ES-I3 (cell line): ENCODE results near the gene PRUNE2.

Source experiments
- H3K36me3 ChIP-seq: 2 replicates; pipeline ENCODE4 v1.6.1; 2013; ENCODE audit warnings: mild to moderate bottlenecking, low read length, control low read depth, moderate library complexity; ENCODE audit not compliant: insufficient read depth
- H3K4me1 ChIP-seq: 2 replicates; pipeline ENCODE4 v1.6.1; 2013; ENCODE audit warnings: mild to moderate bottlenecking, control low read depth, low read length; ENCODE audit not compliant: insufficient read depth
- H3K9ac ChIP-seq: 2 replicates; pipeline ENCODE4 v1.6.1; 2013; ENCODE audit warnings: low read depth, mild to moderate bottlenecking, low read length, moderate library complexity
- H3K9me3 ChIP-seq: 2 replicates; pipeline ENCODE4 v1.6.1; 2013; ENCODE audit warnings: mild to moderate bottlenecking, low read length, moderate library complexity; ENCODE audit not compliant: control insufficient read depth, insufficient read depth

PRUNE2 gene

GRCh38 chr9:76893395-76893932 is 12.4 kb downstream of the PRUNE2 start:
- no peaks in the 10 kb centered on the region; the same call in 1 of the 2 replicates for H3K36me3 ChIP-seq
- no peak overlapping the region for H3K9ac ChIP-seq
- H3K9me3 ChIP-seq: no peaks in the 10 kb centered on the region
- H3K4me1 ChIP-seq: peaks cover 16% of the 10 kb centered on the region

- H3K4me1 ChIP-seq: peaks cover 16% of the 10 kb centered on the region
- no peak overlapping the region for H3K9ac ChIP-seq
- H3K9me3 ChIP-seq: no peaks in the 10 kb centered on the region
- H3K36me3 ChIP-seq: no peaks in the 10 kb centered on the region; the same call in 1 of the 2 replicates
Measured at GRCh38 chr9:76891874-76892273, 14.0 kb downstream of the PRUNE2 start.

DNA sequence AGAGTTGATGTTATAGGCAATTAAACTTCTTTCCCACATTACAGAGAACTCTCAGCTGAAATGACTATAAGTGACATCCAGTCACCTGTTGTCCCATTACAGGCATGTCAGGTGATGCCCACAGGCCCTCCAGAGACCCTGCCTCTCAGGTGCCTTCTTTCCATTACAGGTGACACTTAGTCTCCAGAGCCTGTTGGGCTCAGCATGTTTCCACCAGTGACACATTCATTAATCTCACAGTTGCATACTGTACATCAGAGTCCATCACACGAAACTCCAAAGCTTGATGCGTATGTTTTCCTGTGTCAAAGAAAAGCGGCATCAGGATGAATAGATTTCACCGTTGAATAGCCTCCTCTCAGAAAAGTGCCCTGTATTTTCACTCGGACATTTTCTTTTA is 14.6 kb downstream of the PRUNE2 start:
- H3K9me3 ChIP-seq: no peaks in the 10 kb centered on the region
- no peak overlapping the region for H3K9ac ChIP-seq
- peaks cover 22% of the 10 kb centered on the region for H3K4me1 ChIP-seq
- no peaks in the 10 kb centered on the region; the same call in 1 of the 2 replicates for H3K36me3 ChIP-seq

DNA sequence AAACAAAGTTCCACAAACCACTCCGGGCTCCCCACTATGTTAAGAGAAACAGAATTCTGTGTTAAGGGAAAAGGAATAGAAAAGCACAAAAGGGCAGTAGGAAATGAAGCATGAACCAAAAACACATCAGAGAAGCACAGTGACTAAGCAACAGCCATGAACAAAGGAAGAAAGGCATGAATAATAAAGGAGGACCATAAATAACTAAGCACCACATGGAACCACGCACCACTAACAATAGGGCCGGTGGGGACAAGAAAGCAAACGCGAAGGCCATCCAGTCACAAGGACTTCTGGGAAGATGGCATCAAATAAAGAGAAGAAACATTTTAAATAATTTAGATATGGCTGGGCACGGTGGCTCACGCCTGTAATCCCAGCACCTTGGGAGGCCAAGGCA is 18.0 kb downstream of the PRUNE2 start:
- Histone ChIP-seq H3K9me3 (no peaks in the 10 kb centered on the region), H3K9ac (no peak overlapping the region), H3K4me1 (peaks cover 42% of the 10 kb centered on the region), H3K36me3 (no peaks in the 10 kb centered on the region)

GRCh38 chr9:76887003-76887821 is 18.7 kb downstream of the PRUNE2 start:
- H3K36me3 ChIP-seq: no peaks in the 10 kb centered on the region
- peaks cover 45% of the 10 kb centered on the region for H3K4me1 ChIP-seq
- no peak overlapping the region; the same call in 1 of the 2 replicates for H3K9ac ChIP-seq
- H3K9me3 ChIP-seq: no peaks in the 10 kb centered on the region

DNA sequence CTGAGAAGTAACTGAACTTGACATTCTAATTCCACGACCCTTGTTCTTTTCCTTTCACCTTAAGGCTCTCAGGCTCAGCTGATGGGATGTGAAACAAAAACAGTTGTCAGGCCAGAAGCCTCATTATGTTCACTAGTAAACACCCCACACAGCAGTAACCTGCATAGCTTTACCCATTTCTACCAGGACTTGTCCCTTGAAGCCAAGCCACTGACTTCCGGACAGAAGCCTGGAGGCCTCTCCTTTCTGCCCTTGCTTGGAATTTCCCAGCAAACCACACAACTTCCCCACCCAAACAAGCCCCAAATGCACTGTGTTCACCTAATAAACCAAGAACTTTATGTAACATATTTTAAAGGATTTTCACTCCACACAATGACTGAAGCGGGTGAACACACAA is 19.6 kb downstream of the PRUNE2 start:
- Histone ChIP-seq H3K9me3 (no peaks in the 10 kb centered on the region), H3K9ac (no peak overlapping the region), H3K36me3 (no peaks in the 10 kb centered on the region), H3K4me1 (peaks cover 45% of the 10 kb centered on the region)

DNA sequence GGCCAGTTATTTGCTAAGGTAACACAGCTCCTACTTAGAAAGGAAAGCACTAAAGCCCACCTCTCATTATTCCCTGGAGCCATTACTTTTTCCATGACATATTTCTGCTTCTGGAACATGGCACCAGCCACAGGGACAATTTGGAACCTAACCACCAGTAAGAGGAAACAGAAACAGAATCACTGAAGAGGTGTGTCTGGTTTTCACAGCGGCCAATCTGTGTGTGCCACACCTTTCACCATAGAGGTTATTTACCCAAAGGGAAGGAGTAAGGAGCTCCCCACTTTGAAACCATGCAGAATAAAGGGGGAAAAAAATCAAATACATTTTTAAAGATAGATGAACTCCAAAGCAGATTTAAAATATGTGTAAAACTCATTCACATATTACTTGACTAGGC is 21.1 kb downstream of the PRUNE2 start:
- Histone ChIP-seq H3K9me3 (no peaks in the 10 kb centered on the region), H3K4me1 (peaks cover 40% of the 10 kb centered on the region), H3K9ac (no peak overlapping the region), H3K36me3 (no peaks in the 10 kb centered on the region)

GRCh38 chr9:76883341-76883855 is 22.5 kb downstream of the PRUNE2 start:
- Histone ChIP-seq H3K9me3 (no peaks in the 10 kb centered on the region), H3K36me3 (no peaks in the 10 kb centered on the region), H3K9ac (no peak overlapping the region), H3K4me1 (peaks cover 37% of the 10 kb centered on the region)

GRCh38 chr9:76882686-76883085 is 23.2 kb downstream of the PRUNE2 start:
- Histone ChIP-seq H3K9me3 (no peaks in the 10 kb centered on the region), H3K4me1 (peaks cover 37% of the 10 kb centered on the region), H3K9ac (no peak overlapping the region), H3K36me3 (no peaks in the 10 kb centered on the region)

DNA sequence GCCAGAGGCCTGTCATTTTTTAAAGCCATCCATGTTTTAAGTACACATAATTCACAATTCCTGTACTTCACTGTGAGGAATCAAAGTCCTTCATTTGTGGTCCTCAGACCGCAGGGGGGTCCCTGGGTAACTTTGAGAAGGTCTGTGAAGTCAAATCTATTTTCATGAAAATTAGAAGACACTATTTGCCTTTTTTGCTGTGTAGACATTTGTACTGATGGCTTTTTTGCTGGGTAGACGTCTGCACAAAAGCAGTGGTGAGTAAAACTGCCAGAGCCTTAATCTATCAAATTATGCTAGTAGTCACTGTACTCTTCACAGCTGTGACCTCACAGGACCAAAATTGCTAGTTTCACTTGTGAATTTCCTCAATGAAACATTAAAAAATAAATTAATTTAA is 25.7 kb downstream of the PRUNE2 start:
- no peaks in the 10 kb centered on the region for H3K36me3 ChIP-seq
- H3K9ac ChIP-seq: no peak overlapping the region
- H3K9me3 ChIP-seq: no peaks in the 10 kb centered on the region
- peaks cover 20% of the 10 kb centered on the region for H3K4me1 ChIP-seq

DNA sequence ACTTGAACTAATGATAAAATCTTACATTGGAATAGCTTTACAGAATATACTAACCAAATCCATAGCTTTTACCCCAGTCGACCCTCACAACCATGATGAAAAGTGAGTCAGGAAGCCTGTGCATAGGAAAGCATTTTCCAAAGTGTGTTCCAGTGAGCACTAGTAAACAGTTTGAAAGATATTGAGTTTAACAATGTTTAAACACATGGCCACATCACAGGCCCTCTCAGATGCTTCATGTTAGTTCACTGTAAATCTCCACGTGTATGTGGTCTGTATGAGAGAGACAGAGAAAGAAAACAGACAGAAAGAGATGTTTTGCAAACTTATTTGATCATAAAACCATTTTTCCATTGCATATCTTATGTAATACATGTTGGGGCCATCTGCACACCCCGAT is 27.0 kb downstream of the PRUNE2 start:
- no peak overlapping the region for H3K9ac ChIP-seq
- peaks cover 19% of the 10 kb centered on the region for H3K4me1 ChIP-seq
- H3K36me3 ChIP-seq: no peaks in the 10 kb centered on the region
- no peaks in the 10 kb centered on the region for H3K9me3 ChIP-seq

- Histone ChIP-seq H3K9me3 (no peaks in the 10 kb centered on the region), H3K9ac (no peak overlapping the region), H3K36me3 (no peaks in the 10 kb centered on the region), H3K4me1 (peaks cover 19% of the 10 kb centered on the region; the same call in 1 of the 2 replicates)
Measured at GRCh38 chr9:76877961-76878360, 28.0 kb downstream of the PRUNE2 start.

- Histone ChIP-seq H3K9me3 (no peaks in the 10 kb centered on the region), H3K36me3 (no peaks in the 10 kb centered on the region), H3K4me1 (peaks cover 19% of the 10 kb centered on the region; the same call in 1 of the 2 replicates), H3K9ac (no peak overlapping the region)
Measured at GRCh38 chr9:76876098-76876497, 29.8 kb downstream of the PRUNE2 start.

GRCh38 chr9:76873821-76874220 is 32.1 kb downstream of the PRUNE2 start:
- Histone ChIP-seq H3K9ac (no peak overlapping the region), H3K9me3 (no peaks in the 10 kb centered on the region), H3K36me3 (no peaks in the 10 kb centered on the region), H3K4me1 (peaks cover 26% of the 10 kb centered on the region; the same call in 1 of the 2 replicates)
